IMR-90 (cell line): ENCODE data around the gene STAT3. TPM values are rescaled to one million over a fixed set of nuclear protein-coding genes. Genes with fewer than 3 reads are reported as not detected.
A peak's percentile ranks its signal among the peaks of the same experiment; 100 is the strongest.

Experiments
- ATAC-seq: fragments of 200-7000 bp; cut with Tn5 transposase; 2 replicates; pipeline ENCODE4 v1.9.1; 2020; ENCODE audit warnings: low read depth, mild to moderate bottlenecking, moderate library complexity
- BruUV-seq: library from RNA; stranded (reverse); fragments of 400-500 nt; replicated peaks from 2 replicates; lab custom pipeline; 2021; lab: Mats Ljungman, UMichigan
- CTCF ChIA-PET: fragments of 300-600 bp; formaldehyde crosslinking; extraction: SDS; loops from one replicate; lab custom pipeline; 2021; ENCODE audit warnings: antibody characterized with exemption; lab: Yijun Ruan, JAX
- POLR2A ChIA-PET: fragments of 300-600 bp; sonication (Branson Sonifier 250); formaldehyde crosslinking; loops from one replicate; lab custom pipeline; 2022; ENCODE audit warnings: antibody characterized with exemption; ENCODE audit not compliant: unreplicated experiment; lab: Charles Lee
- DNase-seq: peaks from one replicate; pipeline ENCODE4 v3.0.0; 2013
- H2AFZ ChIP-seq: replicated peaks from 2 replicates; pipeline ENCODE3; 2013; ENCODE audit warnings: low read length, mild to moderate bottlenecking; ENCODE audit not compliant: poor library complexity
- H2AK5ac ChIP-seq: 2 replicates; pipeline ENCODE4 v1.6.1; 2013; ENCODE audit warnings: low read depth, low read length, inconsistent platforms
- H2AK9ac ChIP-seq: replicated peaks from 2 replicates; pipeline ENCODE3; 2013; ENCODE audit warnings: mild to moderate bottlenecking, low read depth, low read length, moderate library complexity; ENCODE audit not compliant: poor library complexity
- H2BK120ac ChIP-seq: 2 replicates; pipeline ENCODE4 v1.6.1; 2013; ENCODE audit warnings: low read depth, low read length, inconsistent platforms
- H2BK15ac ChIP-seq: 3 replicates; pipeline ENCODE4 v1.6.1; 2013; ENCODE audit warnings: low read depth, low read length, inconsistent platforms
- H2BK20ac ChIP-seq: 2 replicates; pipeline ENCODE4 v1.6.1; 2013; ENCODE audit warnings: low read depth, mild to moderate bottlenecking, inconsistent platforms, low read length, moderate library complexity
- H2BK5ac ChIP-seq: 2 replicates; pipeline ENCODE4 v1.6.1; 2013; ENCODE audit warnings: mild to moderate bottlenecking, low read depth, low read length, inconsistent platforms; ENCODE audit not compliant: poor library complexity, severe bottlenecking
- H3K14ac ChIP-seq: replicated peaks from 2 replicates; pipeline ENCODE4 v1.6.1; 2013; ENCODE audit warnings: low read depth, low read length, inconsistent platforms
- H3K18ac ChIP-seq: 2 replicates; pipeline ENCODE4 v1.6.1; 2013; ENCODE audit warnings: low read depth, low read length, control low read depth
- H3K23ac ChIP-seq: 2 replicates; pipeline ENCODE4 v1.6.1; 2013; ENCODE audit warnings: low read depth, low read length, inconsistent platforms
- H3K27ac ChIP-seq: 2 replicates; pipeline ENCODE4 v1.5.1; 2013; ENCODE audit warnings: mild to moderate bottlenecking, control low read depth, low read length; ENCODE audit not compliant: insufficient read depth
- H3K27me3 ChIP-seq: 2 replicates; pipeline ENCODE4 v1.6.1; 2013; ENCODE audit warnings: low read length; ENCODE audit not compliant: control insufficient read depth, insufficient read depth
- H3K36me3 ChIP-seq: 2 replicates; pipeline ENCODE4 v1.6.1; 2013; ENCODE audit warnings: low read length, mixed read lengths; ENCODE audit not compliant: control insufficient read depth, insufficient read depth
- H3K4ac ChIP-seq: 2 replicates; pipeline ENCODE4 v1.6.1; 2013; ENCODE audit warnings: low read depth, low read length, inconsistent platforms
- H3K4me1 ChIP-seq: 2 replicates; pipeline ENCODE4 v1.6.1; 2013; ENCODE audit warnings: low read length, mixed read lengths; ENCODE audit not compliant: control insufficient read depth, insufficient read depth
- H3K4me2 ChIP-seq: 2 replicates; pipeline ENCODE4 v1.6.1; 2013; ENCODE audit warnings: low read depth, mild to moderate bottlenecking, control low read depth, low read length, moderate library complexity
- H3K4me3 ChIP-seq: 2 replicates; pipeline ENCODE4 v1.5.1; 2013; ENCODE audit warnings: low read depth, mild to moderate bottlenecking, control low read depth, low read length, moderate library complexity; ENCODE audit not compliant: insufficient read depth
- H3K56ac ChIP-seq: 2 replicates; pipeline ENCODE4 v1.6.1; 2013; ENCODE audit warnings: low read length, inconsistent platforms; ENCODE audit not compliant: insufficient read depth; ENCODE audit errors: extremely low read depth
- H3K79me1 ChIP-seq, 2 experiments: 2 replicates each; pipeline ENCODE4 v1.6.1; 2013; ENCODE audit warnings: low read length in 2 of 2, inconsistent platforms in 1 of 2, low read depth in 1 of 2
- H3K9ac ChIP-seq: 2 replicates; pipeline ENCODE4 v1.6.1; 2013; ENCODE audit warnings: low read depth, low read length, control low read depth
- H3K9me1 ChIP-seq: 2 replicates; pipeline ENCODE4 v1.6.1; 2013; ENCODE audit warnings: low read length, inconsistent platforms; ENCODE audit not compliant: insufficient read depth
- H3K9me3 ChIP-seq: 2 replicates; pipeline ENCODE4 v1.6.1; 2013; ENCODE audit warnings: low read length; ENCODE audit not compliant: control insufficient read depth, insufficient read depth
- H4K20me1 ChIP-seq: 2 replicates; pipeline ENCODE4 v1.6.1; 2013; ENCODE audit warnings: low read length, inconsistent platforms; ENCODE audit not compliant: insufficient read depth
- H4K5ac ChIP-seq: 2 replicates; pipeline ENCODE4 v1.6.1; 2013; ENCODE audit warnings: mild to moderate bottlenecking, low read depth, low read length, control low read depth
- H4K8ac ChIP-seq, 2 experiments: 2 replicates each; pipeline ENCODE4 v1.6.1; 2013; ENCODE audit warnings: low read depth in 2 of 2, low read length in 2 of 2, control low read depth in 1 of 2, inconsistent platforms in 1 of 2
- H4K91ac ChIP-seq: 2 replicates; pipeline ENCODE4 v1.6.1; 2013; ENCODE audit warnings: low read depth, low read length, inconsistent platforms; ENCODE audit not compliant: insufficient read depth
- CEBPB ChIP-seq: IDR thresholded peaks from 2 replicates; pipeline ENCODE4 v1.6.1; 2012; ENCODE audit warnings: low read depth, low read length, improper control_type of control experiment
- CTCF ChIP-seq: conservative IDR thresholded peaks from 2 replicates; pipeline ENCODE4 v1.5.1; 2012; ENCODE audit warnings: mild to moderate bottlenecking, low read depth, low read length, improper control_type of control experiment
- ELK1 ChIP-seq: fragments of 150-350 bp; IDR thresholded peaks from 2 replicates; pipeline ENCODE4 v1.6.1; 2016; ENCODE audit warnings: low read depth, mild to moderate bottlenecking, low read length, moderate library complexity, borderline replicate concordance
- MAFK ChIP-seq: IDR thresholded peaks from 2 replicates; pipeline ENCODE4 v1.6.1; 2012; ENCODE audit warnings: low read depth, low read length, improper control_type of control experiment
- MXI1 ChIP-seq: IDR thresholded peaks from 2 replicates; pipeline ENCODE4 v1.6.1; 2012; ENCODE audit warnings: low read depth, mild to moderate bottlenecking, low read length, moderate library complexity, borderline replicate concordance
- POLR2A ChIP-seq: IDR thresholded peaks from 2 replicates; pipeline ENCODE4 v1.6.1; 2012; ENCODE audit warnings: mild to moderate bottlenecking, low read depth, low read length
- RAD21 ChIP-seq: IDR thresholded peaks from 2 replicates; pipeline ENCODE4 v1.6.1; 2012; ENCODE audit warnings: low read length, improper control_type of control experiment
- WGBS, 2 experiments: methylation state at CpG; one replicate each; pipeline versions ENCODE4 v1.1.5 to v1.1.7; 2013; ENCODE audit warnings: missing lambda C conversion rate in 2 of 2; ENCODE audit not compliant: insufficient read length in 1 of 2; ENCODE audit errors: extremely low coverage in 2 of 2; 5-methylcytosine and 5-hydroxymethylcytosine counted together
- dilution Hi-C: fragments of 300-500 bp; cut with HindIII; formaldehyde crosslinking; loops from one replicate; pipeline ENCODE4 v1.14.3; 2018; ENCODE audit warnings: low sequenced_read_pairs; ENCODE audit not compliant: unreplicated experiment
- in situ Hi-C: fragments of 300-500 bp; cut with MboI; formaldehyde crosslinking; loops from 3 replicates; pipeline ENCODE4 v1.14.3; 2019; ENCODE audit warnings: low sequenced_read_pairs, inconsistent platforms, mixed read lengths
- intact Hi-C: fragments of 100-400 bp; cut with micrococcal nuclease; formaldehyde crosslinking; loops from 2 replicates; pipeline ENCODE4 v1.10.0; 2022
- polyA plus RNA-seq, 3 experiments: library from polyadenylated mRNA; depleted of rRNA; stranded (reverse); fragments of >200 nt; gene quantifications; 2 replicates each; pipeline ENCODE4 v1.2.3, GENCODE V29; 2012; ENCODE audit warnings: low replicate concordance in 1 of 3
- total RNA-seq: library from RNA; depleted of rRNA; stranded (reverse); fragments of >200 nt; gene quantifications from 2 replicates; pipeline ENCODE4 v1.2.3, GENCODE V29; 2012

STAT3 gene
- total and polyA plus RNA-seq, 2 of the 4 experiments (the other 2 are of a cell fraction) = 47.2 to 66.3 TPM

- H4K8ac ChIP-seq = peak overlapping the region in 1 of 2 experiments; percentile 44; a peak in 2 of 4 replicates
- intact Hi-C loops = no loop called here
- no peak for DNase-seq
- ChIA-PET CTCF (no interaction called here), POLR2A (no interaction called here)
- H3K4me2 ChIP-seq = peak overlapping the region; percentile 50
- H3K4me1 ChIP-seq = peaks cover 13% of the 10 kb centered on the region
- no peak overlapping the region; the same call in 1 of the 2 replicates for H3K56ac ChIP-seq
- peak overlapping the region; percentile 60; the same call in 1 of the 2 replicates for H4K91ac ChIP-seq
- BruUV-seq = no TSS peak
- in situ Hi-C loops = no loop called here
- no peak overlapping the region; the same call in 1 of the 2 replicates for H3K14ac ChIP-seq
- no peak overlapping the region for H3K4me3 ChIP-seq
- no CpG with 5 or more reads among the region's 2 CpGs for WGBS, 2 experiments
- H3K23ac ChIP-seq = no peak overlapping the region
- no peak overlapping the region; the same call in 1 of the 2 replicates for H3K9ac ChIP-seq
- H3K27ac ChIP-seq = peak overlapping the region; percentile 86
- no peaks in the 10 kb centered on the region for H3K36me3 ChIP-seq
- peaks cover 18% of the 10 kb centered on the region for H3K9me1 ChIP-seq
- H2AK5ac ChIP-seq = no peak overlapping the region
- H2AK9ac ChIP-seq = no peak overlapping the region
- peak overlapping the region; percentile 83; the same call in 1 of the 2 replicates for H3K18ac ChIP-seq
- H2BK120ac ChIP-seq = peak overlapping the region; percentile 9; the same call in 1 of the 2 replicates
- peak overlapping the region; percentile 86 for H2BK5ac ChIP-seq
- TF ChIP-seq CEBPB (no peak), CTCF (no peak), POLR2A (no peak), MAFK (no peak), ELK1 (no peak), MXI1 (no peak), RAD21 (no peak)
- H3K27me3 ChIP-seq = no peaks in the 10 kb centered on the region
- dilution Hi-C loops = no loop called here
- H4K5ac ChIP-seq = peak overlapping the region; percentile 35; the same call in 1 of the 2 replicates
- peaks cover 32% of the 10 kb centered on the region for H4K20me1 ChIP-seq
- H3K4ac ChIP-seq = peak overlapping the region; percentile 35
- H2AFZ ChIP-seq = no peak overlapping the region
- no peak overlapping the region; the same call in 2 of the 3 replicates for H2BK15ac ChIP-seq
- no peaks in the 10 kb centered on the region for H3K9me3 ChIP-seq
- H3K79me1 ChIP-seq = peaks cover 14 to 62% of the 10 kb centered on the region in 2 experiments
- H2BK20ac ChIP-seq = no peak overlapping the region
- no peak for ATAC-seq
Observed at GRCh38 chr17:42266462-42266861, 121.8 kb downstream of the STAT3 start.
